ENCODE measurements around the gene BMPER. TPM values are rescaled to one million over a fixed set of nuclear protein-coding genes. Genes with fewer than 3 reads are reported as not detected.

Gene BMPER
- total RNA-seq, 1 experiment from 2014 or later, result 0.05 TPM

GRCh38 chr7:34036051-34036920 lies 130.9 kb downstream of the BMPER start:
- no peak for DNase-seq (ENCODE audit: low read depth, low spot score)
- in situ Hi-C loops (cut with HindIII; ENCODE audit: low pct_unique_long_range_greater_than_20kb, low sequenced_read_pairs), result no loop called here

GRCh38 chr7:34036972-34037792 lies 131.8 kb downstream of the BMPER start:
- DNase-seq (ENCODE audit: low read depth, low spot score), result no peak
- in situ Hi-C loops (cut with HindIII; ENCODE audit: low pct_unique_long_range_greater_than_20kb, low sequenced_read_pairs), result no loop called here

- in situ Hi-C loops (cut with HindIII; ENCODE audit: low pct_unique_long_range_greater_than_20kb, low sequenced_read_pairs), result no loop called here
- DNase-seq (ENCODE audit: low read depth, low spot score), result no peak
Measured at GRCh38 chr7:34038816-34039470, 133.6 kb downstream of the BMPER start.

- in situ Hi-C loops (cut with HindIII; ENCODE audit: low pct_unique_long_range_greater_than_20kb, low sequenced_read_pairs), result no loop called here
- no peak for DNase-seq (ENCODE audit: low read depth, low spot score)
Measured at GRCh38 chr7:34041707-34042106, 136.4 kb downstream of the BMPER start.

- no peak for DNase-seq (ENCODE audit: low read depth, low spot score)
- in situ Hi-C loops (cut with HindIII; ENCODE audit: low pct_unique_long_range_greater_than_20kb, low sequenced_read_pairs), result no loop called here
Measured at GRCh38 chr7:34042406-34042805, 137.1 kb downstream of the BMPER start.

GRCh38 chr7:34043461-34044305 lies 138.3 kb downstream of the BMPER start:
- in situ Hi-C loops (cut with HindIII; ENCODE audit: low pct_unique_long_range_greater_than_20kb, low sequenced_read_pairs), result no loop called here
- DNase-seq (ENCODE audit: low read depth, low spot score), result no peak

- in situ Hi-C loops (cut with HindIII; ENCODE audit: low pct_unique_long_range_greater_than_20kb, low sequenced_read_pairs), result no loop called here
- DNase-seq (ENCODE audit: low read depth, low spot score), result no peak
Measured at GRCh38 chr7:34044306-34044643, 138.9 kb downstream of the BMPER start.

- in situ Hi-C loops (cut with HindIII; ENCODE audit: low pct_unique_long_range_greater_than_20kb, low sequenced_read_pairs), result no loop called here
Measured at GRCh38 chr7:34044734-34045353, 139.5 kb downstream of the BMPER start.

GRCh38 chr7:34048445-34048844 lies 143.1 kb downstream of the BMPER start:
- DNase-seq (ENCODE audit: low read depth, low spot score), result no peak
- in situ Hi-C loops (cut with HindIII; ENCODE audit: low pct_unique_long_range_greater_than_20kb, low sequenced_read_pairs), result no loop called here

More at GRCh38 chr7:34044734-34045353, 139.5 kb downstream of the BMPER start:
- no peak for DNase-seq (ENCODE audit: low read depth, low spot score)

- DNase-seq (ENCODE audit: low read depth, low spot score), result no peak
- in situ Hi-C loops (cut with HindIII; ENCODE audit: low pct_unique_long_range_greater_than_20kb, low sequenced_read_pairs), result no loop called here
Measured at GRCh38 chr7:34054075-34054474, 148.7 kb downstream of the BMPER start.

GRCh38 chr7:34057136-34057535 lies 151.8 kb downstream of the BMPER start:
- no peak for DNase-seq (ENCODE audit: low read depth, low spot score)
- in situ Hi-C loops (cut with HindIII; ENCODE audit: low pct_unique_long_range_greater_than_20kb, low sequenced_read_pairs), result no loop called here

GRCh38 chr7:34057956-34058355 lies 152.6 kb downstream of the BMPER start:
- DNase-seq (ENCODE audit: low read depth, low spot score), result no peak
- in situ Hi-C loops (cut with HindIII; ENCODE audit: low pct_unique_long_range_greater_than_20kb, low sequenced_read_pairs), result no loop called here

GRCh38 chr7:34058801-34059135 lies 153.4 kb downstream of the BMPER start:
- in situ Hi-C loops (cut with HindIII; ENCODE audit: low pct_unique_long_range_greater_than_20kb, low sequenced_read_pairs), result no loop called here
- DNase-seq (ENCODE audit: low read depth, low spot score), result no peak

- in situ Hi-C loops (cut with HindIII; ENCODE audit: low pct_unique_long_range_greater_than_20kb, low sequenced_read_pairs), result no loop called here
- DNase-seq (ENCODE audit: low read depth, low spot score), result no peak
Measured at GRCh38 chr7:34059136-34059828, 153.9 kb downstream of the BMPER start.

GRCh38 chr7:34060196-34060947 lies 155.0 kb downstream of the BMPER start:
- in situ Hi-C loops (cut with HindIII; ENCODE audit: low pct_unique_long_range_greater_than_20kb, low sequenced_read_pairs), result no loop called here
- DNase-seq (ENCODE audit: low read depth, low spot score), result no peak

GRCh38 chr7:34061149-34061548 lies 155.8 kb downstream of the BMPER start:
- no peak for DNase-seq (ENCODE audit: low read depth, low spot score)

More at GRCh38 chr7:34061149-34061548, 155.8 kb downstream of the BMPER start:
- in situ Hi-C loops (cut with HindIII; ENCODE audit: low pct_unique_long_range_greater_than_20kb, low sequenced_read_pairs), result no loop called here
